ENCODE results near the gene IQCN. TPM values are rescaled to one million over a fixed set of nuclear protein-coding genes. Genes with fewer than 3 reads are reported as not detected.

The IQCN gene
- polyA plus RNA-seq, 1 donor = 3.4 TPM

- no peak for DNase-seq (ENCODE audit: low read depth)
These were observed 7.2 kb downstream of the IQCN start for GRCh38 chr19:18266771-18267686.

DNA sequence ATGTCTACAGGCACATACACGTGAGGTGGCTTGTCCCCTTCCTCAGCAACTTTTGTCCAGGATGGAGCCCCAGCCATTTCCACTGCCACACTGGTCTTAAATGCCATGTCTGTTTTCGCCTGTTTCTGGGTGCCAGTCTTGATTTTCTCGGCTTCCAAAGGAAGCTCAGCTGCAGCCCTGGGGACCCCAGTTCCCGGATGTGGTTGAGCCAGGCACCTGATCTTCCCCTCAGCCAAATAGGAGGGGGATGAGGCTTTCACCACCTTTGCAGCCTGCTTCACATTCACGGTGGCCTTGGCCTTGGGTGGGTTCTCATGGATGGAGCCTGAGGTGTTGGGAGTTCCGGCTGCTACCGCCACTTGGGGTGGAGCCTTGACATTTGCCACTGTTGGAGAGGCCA lies 8.7 kb downstream of the IQCN start:
- DNase-seq (ENCODE audit: low read depth) = no peak

DNA sequence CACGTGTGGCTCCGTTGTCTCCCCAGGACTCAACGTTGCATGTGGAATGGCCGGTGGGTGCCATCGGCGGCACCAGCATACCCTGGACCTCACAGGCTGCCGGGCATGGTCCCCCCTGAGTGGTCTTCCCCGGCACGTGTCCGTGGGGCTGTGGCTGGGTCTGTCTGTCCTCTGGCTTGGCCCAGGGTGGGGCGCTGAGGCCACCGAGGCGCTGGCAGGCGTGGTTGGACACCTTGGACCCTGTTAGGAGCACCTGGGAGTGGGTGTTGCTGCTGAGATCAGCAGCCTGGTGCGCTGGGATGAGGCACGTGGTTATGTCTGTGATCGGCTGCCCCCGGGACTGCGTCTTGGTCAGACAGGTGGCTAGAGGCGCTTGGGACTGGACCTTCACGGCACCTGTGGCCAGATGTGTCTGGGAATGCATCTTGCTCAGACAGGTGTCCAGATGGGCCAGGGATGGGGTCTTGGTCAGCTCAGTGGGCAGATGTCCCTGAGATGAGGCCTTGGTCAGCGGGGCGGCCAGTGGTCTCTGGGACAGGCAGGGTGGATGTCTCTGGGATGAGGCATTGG lies 9.2 kb downstream of the IQCN start:
- DNase-seq (ENCODE audit: low read depth) = no peak

DNA sequence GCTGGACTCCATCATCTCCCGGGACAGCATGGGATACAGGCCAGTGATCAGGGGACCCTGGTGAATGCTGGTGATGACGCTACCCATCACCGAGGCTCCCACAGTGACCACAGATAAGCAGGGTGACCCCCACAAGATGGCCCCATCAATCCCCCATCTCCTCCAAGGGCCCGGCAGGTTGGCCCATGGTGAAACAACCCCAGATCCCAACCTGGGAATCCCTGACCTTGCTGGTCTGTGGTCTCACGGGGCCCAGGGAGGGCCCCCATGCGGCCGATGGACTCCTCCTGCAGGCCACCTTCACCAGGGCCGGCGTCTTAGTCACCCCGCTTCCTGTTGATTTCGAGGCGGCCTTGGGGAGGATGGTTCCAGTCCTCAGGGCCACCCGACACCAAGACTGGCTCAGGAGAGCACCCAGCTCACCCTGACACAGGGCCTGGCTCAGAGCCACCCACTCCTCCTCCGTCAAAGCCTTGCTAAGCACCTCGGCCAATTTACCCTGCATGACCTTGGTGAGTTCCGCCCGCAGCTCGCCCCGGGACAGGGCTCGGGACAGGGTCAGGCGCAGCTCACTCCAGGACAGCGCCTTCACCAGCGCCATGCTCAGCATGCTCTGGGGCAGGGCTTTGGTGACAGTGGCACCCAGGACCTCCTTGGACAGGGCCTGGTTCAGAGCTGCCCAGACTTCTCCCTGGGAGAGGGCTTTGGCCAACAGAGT lies 10.0 kb downstream of the IQCN start:
- no peak for DNase-seq (ENCODE audit: low read depth)

GRCh38 chr19:18263324-18264136 lies 10.7 kb downstream of the IQCN start:
- DNase-seq (ENCODE audit: low read depth) = no peak

DNA sequence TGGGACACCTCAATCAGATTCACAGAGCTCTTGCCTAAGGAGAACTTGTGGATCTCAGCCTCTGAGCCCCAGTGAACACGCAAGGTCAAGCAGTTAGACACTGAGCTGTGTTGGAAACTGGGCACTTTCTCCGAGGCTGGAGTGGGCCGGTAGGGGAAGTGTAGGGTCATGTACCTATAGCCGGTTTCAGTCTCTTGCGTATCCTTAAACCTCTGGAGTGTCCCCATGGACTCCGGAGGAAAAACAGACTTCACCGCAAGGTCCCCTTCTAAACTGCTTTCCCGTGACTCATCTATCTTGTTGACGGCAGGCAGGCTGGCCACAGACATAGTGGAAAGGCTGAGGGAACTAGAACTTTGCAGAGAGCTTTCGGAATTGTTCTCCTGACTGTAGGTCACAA lies 11.3 kb downstream of the IQCN start:
- DNase-seq (ENCODE audit: low read depth) = no peak

GRCh38 chr19:18262144-18262543 lies 12.1 kb downstream of the IQCN start:
- no peak for DNase-seq (ENCODE audit: low read depth)

DNA sequence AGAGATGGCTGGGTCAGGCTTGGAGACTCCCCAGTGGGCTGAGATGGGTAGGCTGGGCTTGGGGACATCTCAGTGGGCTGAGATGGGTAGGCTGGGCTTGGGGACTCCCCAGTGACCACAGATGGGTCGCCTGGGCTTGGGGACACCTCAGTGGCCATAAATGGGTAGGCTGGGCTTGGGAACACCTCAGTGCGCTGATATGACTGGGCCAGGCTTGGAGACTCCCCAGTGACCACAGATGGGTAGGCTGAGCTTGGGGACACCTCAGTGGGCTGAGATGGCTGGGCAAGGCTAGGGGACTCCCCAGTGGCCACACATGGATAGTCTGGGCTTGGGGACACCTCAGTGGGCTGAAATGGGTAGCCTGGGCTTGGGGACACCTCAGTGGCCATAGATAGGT lies 12.8 kb downstream of the IQCN start:
- DNase-seq (ENCODE audit: low read depth) = no peak

DNA sequence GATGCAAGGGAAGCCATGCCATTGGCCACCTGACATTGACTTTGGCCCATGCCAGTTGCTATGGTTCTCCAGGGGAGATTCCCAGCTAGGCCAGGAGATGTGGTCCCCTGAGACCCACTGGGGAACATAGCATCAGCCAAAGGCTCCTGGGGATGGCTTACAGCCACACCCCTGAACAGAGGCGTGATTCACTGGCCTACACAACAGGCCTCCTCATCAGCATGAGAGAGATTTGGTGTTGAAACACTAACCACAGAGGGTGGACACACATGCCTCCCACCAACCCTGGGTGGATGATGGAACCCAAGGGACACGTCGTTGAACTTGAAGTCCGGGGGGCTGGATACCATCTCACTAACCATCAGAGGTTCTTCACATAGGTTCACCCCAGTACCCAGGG lies 14.4 kb downstream of the IQCN start:
- no peak for DNase-seq (ENCODE audit: low read depth)

DNA sequence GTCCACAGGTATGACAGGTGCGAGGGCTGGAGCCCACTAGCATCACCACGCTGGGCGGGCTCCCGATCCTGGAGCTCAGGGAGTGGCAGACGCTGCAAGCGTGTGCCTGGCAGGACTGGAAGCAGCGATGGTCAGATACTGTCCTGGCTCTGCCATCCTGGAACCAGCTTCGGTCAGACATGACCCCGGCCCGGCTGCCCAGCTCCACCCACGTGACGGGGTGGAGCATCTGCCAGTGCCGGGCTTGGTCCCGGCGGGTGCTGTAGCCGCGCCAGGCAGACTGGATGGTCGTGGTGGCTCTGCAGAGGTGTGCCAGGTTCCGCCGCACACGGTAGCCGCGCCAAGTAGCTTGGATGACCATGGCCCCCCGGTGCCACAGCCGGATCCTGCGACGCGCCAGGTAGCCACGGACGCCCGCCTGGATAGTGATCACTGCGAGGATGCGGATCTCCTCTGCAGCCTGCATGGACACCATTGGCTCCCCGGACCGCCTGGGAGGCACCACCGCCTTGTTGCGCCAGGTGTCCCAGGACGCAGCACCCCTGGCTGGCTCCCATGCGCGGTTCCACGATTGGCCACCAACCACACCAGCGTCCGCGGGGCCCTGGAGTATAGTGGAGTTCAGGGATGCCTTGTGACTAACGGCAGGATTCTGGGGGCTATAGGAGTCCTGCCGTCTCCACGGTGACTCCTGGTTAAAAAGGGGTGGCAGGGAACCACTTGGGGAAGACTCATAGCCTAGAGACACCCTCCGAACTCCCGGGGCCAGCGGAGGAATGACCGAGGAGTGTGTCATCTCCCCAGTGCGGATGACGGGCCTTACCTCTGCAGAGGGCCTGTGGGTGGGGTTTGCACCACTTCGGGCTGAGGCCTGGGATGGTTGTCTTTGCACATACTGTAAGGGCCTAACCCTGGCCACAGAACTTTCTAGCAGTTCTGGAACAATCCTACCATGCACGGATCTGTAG lies 16.5 kb downstream of the IQCN start:
- no peak for DNase-seq (ENCODE audit: low read depth)

- DNase-seq (ENCODE audit: low read depth) = no peak
These were observed 19.4 kb downstream of the IQCN start for GRCh38 chr19:18254546-18255503.

DNA sequence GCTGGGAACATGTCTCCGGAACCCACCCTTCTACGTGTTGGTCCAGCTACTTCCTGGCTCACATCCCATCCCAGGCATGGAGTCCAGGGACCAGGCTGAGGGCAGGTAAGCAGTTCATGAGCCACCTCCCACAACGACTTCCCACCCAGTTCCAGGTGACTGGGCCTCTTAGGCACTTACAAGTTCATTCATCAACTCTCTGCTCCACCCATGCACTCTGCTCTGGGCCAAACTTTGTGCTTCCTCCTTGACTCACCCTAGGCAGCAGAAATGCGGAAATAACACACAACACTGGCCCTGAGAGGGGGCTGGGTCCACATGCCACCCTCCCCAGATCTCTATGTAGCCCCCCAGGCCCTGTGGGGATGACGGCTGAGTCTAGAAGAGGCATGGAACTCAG lies 20.5 kb downstream of the IQCN start:
- DNase-seq (ENCODE audit: low read depth) = no peak

DNA sequence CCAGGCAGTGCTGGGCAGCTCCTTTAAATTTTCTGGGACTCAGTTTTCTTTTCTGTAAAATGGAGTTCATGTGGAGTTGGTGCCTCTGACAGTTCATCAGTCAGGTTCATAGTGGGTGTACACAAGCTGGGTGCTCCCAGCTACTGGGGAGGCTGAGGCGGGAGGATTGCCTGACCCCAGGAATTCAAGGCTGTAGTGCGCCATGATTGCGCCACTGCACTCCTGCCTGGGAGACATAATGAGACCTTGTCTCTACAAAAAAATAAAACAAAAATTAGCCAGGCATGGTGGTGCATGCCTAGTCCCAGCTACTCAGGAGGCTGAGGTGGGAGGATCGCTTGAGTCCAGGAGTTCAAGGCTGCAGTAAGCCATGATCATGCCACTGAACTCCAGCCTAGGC lies 21.1 kb downstream of the IQCN start:
- DNase-seq (ENCODE audit: low read depth) = no peak

DNA sequence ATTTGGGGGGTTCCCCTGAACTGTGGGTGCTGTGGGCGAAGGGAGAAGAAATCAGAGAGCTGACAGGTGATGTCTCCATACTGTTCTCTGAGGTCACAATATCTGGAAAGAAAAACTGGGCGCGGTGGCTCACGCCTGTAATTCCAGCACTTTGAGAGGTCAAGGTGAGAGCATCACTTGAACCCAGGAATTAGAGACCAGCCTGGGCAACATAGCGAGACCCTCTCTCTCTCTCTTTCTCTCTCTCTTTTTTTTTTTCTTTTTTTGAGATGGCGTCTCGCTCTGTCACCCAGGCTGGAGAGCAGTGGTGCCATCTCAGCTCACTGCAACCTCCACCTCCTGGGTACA lies 21.9 kb downstream of the IQCN start:
- DNase-seq (ENCODE audit: low read depth) = no peak

DNA sequence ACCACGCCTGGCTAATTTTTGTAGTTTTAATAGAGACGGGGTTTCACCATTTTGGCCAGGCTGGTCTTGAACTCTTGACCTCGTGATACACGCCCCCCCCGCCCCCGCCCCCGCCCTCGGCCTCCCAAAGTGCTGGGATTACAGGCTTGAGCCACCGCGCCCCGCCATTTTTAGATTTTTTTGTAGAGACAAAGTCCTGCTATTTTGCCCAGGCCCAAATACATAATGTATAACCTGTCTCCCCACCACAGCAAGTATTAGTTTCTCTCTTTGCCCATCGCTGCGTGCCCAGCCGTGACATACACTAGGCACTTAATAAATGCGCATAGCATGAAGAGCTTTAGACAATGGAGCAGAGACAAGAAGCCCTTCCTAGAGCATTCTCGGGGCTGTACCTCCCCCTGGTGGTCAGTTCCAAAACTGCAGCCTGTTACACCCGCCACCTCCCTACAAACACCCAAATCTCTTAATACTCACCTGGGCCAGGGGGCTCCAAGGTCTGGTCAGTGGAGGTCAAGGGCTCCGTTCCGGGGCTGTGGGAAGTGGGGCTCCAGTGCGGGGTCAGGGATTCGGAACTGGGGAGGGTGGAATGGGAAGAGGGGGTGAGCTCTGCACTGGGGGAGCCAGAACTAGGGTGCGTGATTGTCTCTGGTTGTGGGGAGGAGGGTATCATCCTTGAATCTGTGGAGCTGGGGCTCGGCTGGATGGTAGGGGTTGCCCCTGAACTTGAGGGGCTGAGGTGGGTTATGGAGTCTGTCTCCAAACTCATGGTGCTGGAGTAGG lies 22.5 kb downstream of the IQCN start:
- no peak for DNase-seq (ENCODE audit: low read depth)

DNA sequence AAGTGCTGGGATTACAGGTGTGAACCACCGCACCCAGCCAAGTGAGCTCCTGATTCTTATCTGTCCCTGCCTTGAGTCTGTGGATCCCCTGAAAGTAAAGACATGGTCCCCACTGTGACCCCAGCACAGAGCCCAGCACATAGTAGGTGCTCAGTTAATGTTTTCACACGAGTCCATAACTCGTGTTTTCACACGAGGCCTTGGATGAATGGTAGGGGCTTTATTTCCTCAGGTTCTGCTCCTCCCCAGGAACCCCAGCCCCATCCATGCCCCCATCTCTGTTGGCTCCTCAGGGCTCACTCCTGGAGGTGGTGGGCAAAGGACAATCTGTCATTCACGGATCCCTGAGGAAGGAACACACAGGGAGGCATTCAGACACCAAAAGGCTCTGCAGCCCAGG lies 24.4 kb downstream of the IQCN start:
- no peak for DNase-seq (ENCODE audit: low read depth)

GRCh38 chr19:18245297-18245696 lies 29.0 kb downstream of the IQCN start:
- no peak for DNase-seq (ENCODE audit: low read depth)

GRCh38 chr19:18239303-18239702 lies 34.9 kb downstream of the IQCN start:
- DNase-seq (ENCODE audit: low read depth) = no peak

DNA sequence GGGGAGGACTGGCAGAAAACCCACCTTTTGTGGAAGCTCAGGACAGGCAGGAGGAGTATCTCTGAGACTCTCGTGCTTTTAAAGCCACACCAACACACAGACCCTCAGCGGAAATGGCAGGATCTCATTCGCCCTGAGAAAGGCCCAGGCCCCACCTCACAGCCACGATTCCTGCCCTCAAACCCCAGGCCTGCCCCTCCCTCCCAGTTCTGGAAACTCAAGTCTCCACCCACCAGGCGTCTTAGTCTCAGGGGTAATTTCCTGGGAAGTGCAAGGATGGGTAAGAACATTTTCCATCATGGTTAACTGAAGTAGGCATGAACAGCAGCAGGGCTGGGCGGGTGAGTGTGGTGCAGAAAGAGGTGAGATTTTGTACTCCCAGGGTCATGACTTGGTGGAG lies 40.1 kb downstream of the IQCN start:
- DNase-seq (ENCODE audit: low read depth) = no peak
